Small intestine (tissue), 7 donors: ENCODE results near the gene OR1E2. TPM values are rescaled to one million over a fixed set of nuclear protein-coding genes. Genes with fewer than 3 reads are reported as not detected.

Experiments
- DNase-seq, 2 donors: peaks; one replicate each; pipeline versions ENCODE4 v3.0.0 to v3.0.0-alpha.2; 2013
- FAIRE-seq: peaks from 2 replicates; lab custom pipeline; 2012; peaks lifted over from hg19 to GRCh38; lab: Jason Lieb, UNC
- H3K27ac ChIP-seq, 3 donors: one replicate each; pipeline ENCODE4 v1.5.1; 2013; ENCODE audit warnings: low read length in 2 of 3, mild to moderate bottlenecking in 2 of 3, control low read depth in 1 of 3, inconsistent platforms in 1 of 3, low read depth in 1 of 3, moderate library complexity in 1 of 3
- H3K27me3 ChIP-seq, 3 donors: one replicate each; pipeline ENCODE4 v1.6.1; 2013; ENCODE audit warnings: low read length in 3 of 3, inconsistent platforms in 1 of 3; ENCODE audit not compliant: control insufficient read depth in 3 of 3, insufficient read depth in 3 of 3
- H3K36me3 ChIP-seq, 3 donors: one replicate each; pipeline ENCODE4 v1.6.1; 2013; ENCODE audit warnings: low read length in 3 of 3, inconsistent platforms in 1 of 3, low read depth in 1 of 3, mild to moderate bottlenecking in 1 of 3, moderate library complexity in 1 of 3; ENCODE audit not compliant: control insufficient read depth in 3 of 3, insufficient read depth in 2 of 3
- H3K4me1 ChIP-seq, 3 donors: one replicate each; pipeline ENCODE4 v1.6.1; 2013; ENCODE audit warnings: low read length in 2 of 3, inconsistent platforms in 1 of 3, low read depth in 1 of 3, mild to moderate bottlenecking in 1 of 3, moderate library complexity in 1 of 3; ENCODE audit not compliant: control insufficient read depth in 3 of 3, insufficient read depth in 2 of 3
- H3K4me3 ChIP-seq, 3 donors: one replicate each; pipeline ENCODE4 v1.5.1; 2013; ENCODE audit warnings: low read length in 3 of 3, control low read depth in 1 of 3, inconsistent platforms in 1 of 3, low read depth in 1 of 3, mild to moderate bottlenecking in 1 of 3, moderate library complexity in 1 of 3
- H3K9me3 ChIP-seq, 2 donors: one replicate each; pipeline ENCODE4 v1.6.1; 2013; ENCODE audit warnings: low read depth in 1 of 2, low read length in 1 of 2; ENCODE audit not compliant: control insufficient read depth in 2 of 2, insufficient read depth in 1 of 2
- WGBS, 3 donors: extraction: QIAGEN DNeasy Blood & Tissue Kit; methylation state at CpG; one replicate each; pipeline ENCODE4 v1.1.7; 2013; 5-methylcytosine and 5-hydroxymethylcytosine counted together
- polyA plus RNA-seq, 4 donors: library from polyadenylated mRNA; stranded (reverse) in 3 of 4; unstranded in 1 of 4; fragments of 200-250 nt in 3 of 4; fragments of 120-200 nt in 1 of 4; gene quantifications; one replicate each; pipeline versions ENCODE4 v1.2.1 to v1.2.3, GENCODE V29; 2013
- donor health status: healthy with polysubstance abuse.
- donor health status: control.
- donor health status: control.
- donor health status: Bipolar disorder and iron deficiency.
- donor health status: healthy.

The OR1E2 gene
- polyA plus RNA-seq, 4 donors = not detected

DNA sequence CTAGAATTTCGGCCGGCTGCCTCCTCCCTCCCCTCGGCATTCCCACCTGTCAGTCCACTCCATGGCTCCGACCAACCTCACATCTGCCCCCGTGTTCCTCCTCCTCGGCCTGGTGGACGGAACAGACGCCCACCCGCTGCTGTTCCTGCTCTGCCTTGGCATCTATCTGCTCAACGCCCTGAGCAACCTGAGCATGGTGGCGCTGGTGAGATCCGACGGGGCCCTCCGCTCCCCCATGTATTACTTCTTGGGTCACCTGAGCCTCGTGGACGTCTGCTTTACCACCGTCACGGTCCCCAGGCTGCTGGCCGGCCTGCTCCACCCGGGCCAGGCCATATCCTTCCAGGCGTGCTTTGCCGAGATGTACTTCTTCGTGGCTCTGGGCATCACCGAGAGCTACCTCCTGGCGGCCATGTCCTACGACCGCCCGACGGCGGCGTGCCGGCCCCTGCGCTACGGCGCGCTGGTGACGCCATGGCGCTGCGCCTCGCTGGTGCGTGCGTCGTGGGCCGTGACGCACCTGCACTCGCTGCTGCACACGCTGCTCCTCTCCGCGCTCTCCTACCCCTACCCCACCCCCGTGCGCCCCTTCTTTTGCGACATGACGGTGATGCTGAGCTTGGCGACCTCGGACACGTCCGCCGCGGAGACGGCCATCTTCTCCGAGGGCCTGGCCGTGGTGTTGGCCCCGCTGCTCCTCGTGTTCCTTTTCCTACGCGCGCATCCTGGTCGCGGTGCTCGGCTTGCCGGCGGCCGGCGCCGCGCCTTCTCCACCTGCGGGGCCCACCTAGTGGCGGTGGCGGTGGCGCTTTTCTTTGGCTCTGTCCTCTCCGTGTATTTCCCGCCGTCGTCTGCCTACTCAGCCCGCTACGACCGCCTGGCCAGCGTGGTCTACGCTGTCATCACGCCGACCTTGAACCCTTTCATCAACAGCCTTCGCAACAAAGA is 47.5 kb downstream of the OR1E2 start, which contains the start of gene OR3A2:
OR3A2 (minus strand) TSS at position 440 of the 948 bp plus-strand sequence.
- FAIRE-seq = no peak
- WGBS, 3 donors = 32 to 47% (median 45%) methylated on average over 82 to 92 of the region's 92 CpGs
- no peak within 1 kb of the TSS for H3K4me3 ChIP-seq

More for the DNA sequence above, 47.5 kb downstream of the OR1E2 start, which contains the start of gene OR3A2:
- H3K9me3 ChIP-seq = peaks cover 0 to 4% of the 10 kb centered on the region in 2 donors
- H3K27me3 ChIP-seq = peaks cover 0 to 9% (median 5%) of the 10 kb centered on the region in 3 donors
- H3K4me1 ChIP-seq = no peaks in the 10 kb centered on the region
- no peak within 1 kb of the TSS for H3K27ac ChIP-seq
- no peak for DNase-seq
- no peaks in the 10 kb centered on the region for H3K36me3 ChIP-seq

Other genes starting within 250 kb of the OR1E2 start
- not detected for gene OR1A2, start 236.3 kb downstream of the OR1E2 start, polyA plus RNA-seq
- gene OR1A1, start 226.2 kb downstream of the OR1E2 start, polyA plus RNA-seq = not detected
- not detected for gene OR3A1, start 135.5 kb downstream of the OR1E2 start, polyA plus RNA-seq
- under 1 TPM in 1 of 4 donors, not detected in 3; 0.16 TPM for gene OR3A2, start 47.5 kb downstream of the OR1E2 start, polyA plus RNA-seq
- gene OR1E1, start 35.4 kb downstream of the OR1E2 start, polyA plus RNA-seq = not detected
- not detected for gene OR3A3, start 22.5 kb downstream of the OR1E2 start, polyA plus RNA-seq
- gene SPATA22, start 38.0 kb upstream of the OR1E2 start, polyA plus RNA-seq = under 1 TPM in 1 of 4 donors, not detected in 3; 0.12 TPM
- 1 to 10 TPM; 1.9 to 8.1 (median 3.8) TPM for gene ASPA, start 42.2 kb upstream of the OR1E2 start, polyA plus RNA-seq
- gene TRPV3, start 124.0 kb upstream of the OR1E2 start, polyA plus RNA-seq = 10 to 100 TPM in 1 of 4 donors, 1 to 10 TPM in 3; 1.1 to 20.1 (median 7.4) TPM
- 10 to 100 TPM in 3 of 4 donors, 1 to 10 TPM in 1; 4.4 to 20.8 (median 13.0) TPM for gene TRPV1, start 175.6 kb upstream of the OR1E2 start, polyA plus RNA-seq
- gene SHPK, start 202.4 kb upstream of the OR1E2 start, polyA plus RNA-seq = 10 to 100 TPM; 12.7 to 21.9 (median 18.1) TPM
- 10 to 100 TPM in 1 of 4 donors, 1 to 10 TPM in 3; 5.4 to 19.7 (median 7.0) TPM for gene CTNS, start 202.9 kb upstream of the OR1E2 start, polyA plus RNA-seq
- 100 to 1,000 TPM; 102 to 442 (median 235) TPM for gene TAX1BP3, start 234.7 kb upstream of the OR1E2 start, polyA plus RNA-seq
- gene EMC6, start 235.0 kb upstream of the OR1E2 start, polyA plus RNA-seq = 10 to 100 TPM; 40.0 to 85.4 (median 71.9) TPM